IPS-15b (cell line): ENCODE measurements around the gene EVPL.
"Not testable (repeated sequence)": the region's sequence is repeated elsewhere in the genome, so short reads cannot be mapped to it uniquely, and the experiment has no call there.

ENCODE experiments used
- H3K27me3 ChIP-seq: one replicate; pipeline ENCODE4 v1.6.1; 2013; ENCODE audit warnings: low read length; ENCODE audit not compliant: control insufficient read depth, insufficient read depth
- H3K36me3 ChIP-seq: one replicate; pipeline ENCODE4 v1.6.1; 2013; ENCODE audit warnings: low read length; ENCODE audit not compliant: control insufficient read depth, insufficient read depth
- H3K4me1 ChIP-seq: one replicate; pipeline ENCODE4 v1.6.1; 2013; ENCODE audit warnings: mild to moderate bottlenecking, low read length; ENCODE audit not compliant: control insufficient read depth, insufficient read depth
- H3K4me3 ChIP-seq: one replicate; pipeline ENCODE4 v1.5.1; 2013; ENCODE audit warnings: low read depth, low read length
- H3K9ac ChIP-seq: one replicate; pipeline ENCODE4 v1.6.1; 2013; ENCODE audit warnings: low read depth, mild to moderate bottlenecking, low read length
- H3K9me3 ChIP-seq: one replicate; pipeline ENCODE4 v1.6.1; 2013; ENCODE audit warnings: mild to moderate bottlenecking, low read length; ENCODE audit not compliant: control insufficient read depth, insufficient read depth

The EVPL gene

GRCh38 chr17:75981019-75981615, 46.0 kb downstream of the EVPL start:
- H3K36me3 ChIP-seq: peaks cover 5% of the 10 kb centered on the region
- no peak overlapping the region for H3K9ac ChIP-seq
- H3K4me3 ChIP-seq: no peak overlapping the region
- peaks cover 13% of the 10 kb centered on the region for H3K4me1 ChIP-seq
- no peaks in the 10 kb centered on the region for H3K9me3 ChIP-seq
- no peaks in the 10 kb centered on the region for H3K27me3 ChIP-seq

- Histone ChIP-seq H3K36me3 (peaks cover 5% of the 10 kb centered on the region), H3K9me3 (no peaks in the 10 kb centered on the region), H3K9ac (peak overlapping the region; percentile 92), H3K4me3 (peak overlapping the region; percentile 91), H3K4me1 (peaks cover 13% of the 10 kb centered on the region), H3K27me3 (no peaks in the 10 kb centered on the region)
These were observed 46.7 kb downstream of the EVPL start for GRCh38 chr17:75980188-75981018.

GRCh38 chr17:75979705-75980187, 47.4 kb downstream of the EVPL start:
- H3K27me3 ChIP-seq: no peaks in the 10 kb centered on the region
- H3K4me3 ChIP-seq: peak overlapping the region; percentile 91
- H3K4me1 ChIP-seq: peaks cover 12% of the 10 kb centered on the region
- peaks cover 5% of the 10 kb centered on the region for H3K36me3 ChIP-seq
- H3K9me3 ChIP-seq: no peaks in the 10 kb centered on the region
- peak overlapping the region; percentile 92 for H3K9ac ChIP-seq

DNA sequence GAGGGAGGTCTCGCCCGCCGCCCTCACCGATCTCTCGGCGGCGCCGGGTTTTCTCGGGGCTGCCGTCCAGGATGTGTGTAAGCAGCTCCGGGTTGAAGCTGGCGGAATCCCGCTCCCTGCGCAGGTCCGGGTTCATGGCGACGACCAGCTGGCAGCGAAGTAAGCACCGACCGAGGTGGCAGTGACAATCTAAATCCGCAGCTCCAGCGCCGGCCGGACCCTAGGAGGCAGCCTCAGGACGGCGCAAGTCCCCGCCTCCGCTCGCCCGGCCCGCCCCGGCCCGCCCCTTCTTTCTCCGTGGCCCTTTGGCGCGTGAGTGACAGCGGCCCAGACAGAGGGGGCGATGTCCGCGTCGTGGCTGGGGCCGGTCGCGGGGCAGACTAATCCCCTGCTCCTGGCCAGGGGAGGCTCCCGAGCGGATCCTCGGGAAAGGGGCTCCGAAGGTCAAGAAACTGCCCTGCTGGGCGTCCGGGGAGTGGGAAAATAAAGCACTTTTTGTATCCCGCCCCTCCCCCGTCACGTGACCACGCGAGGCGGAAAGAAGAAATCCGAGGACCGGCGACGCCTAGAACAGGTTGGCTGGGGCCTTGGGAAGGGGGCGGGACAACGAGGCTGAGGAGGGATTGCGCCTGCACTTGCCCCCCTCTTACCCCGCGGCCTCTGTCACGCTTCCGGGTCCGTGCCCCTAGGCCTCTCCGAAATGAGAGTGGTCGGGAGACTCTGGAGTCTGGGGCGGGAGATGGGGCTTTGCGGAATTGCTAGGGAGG, 48.0 kb downstream of the EVPL start, which contains the start of the genes ACOX1 and TEN1:
Gene ACOX1, minus strand, starts transcription at position 229 of the 767 bp plus-strand sequence. Its CDS starts 93 bp downstream, at position 136.
Gene TEN1, plus strand, starts transcription at position 303 of the 767 bp plus-strand sequence. CDS start 6,953 bp downstream, outside the sequence.
- H3K4me1 ChIP-seq: peaks cover 9% of the 10 kb centered on the region

GRCh38 chr17:75976175-75976848, 50.8 kb downstream of the EVPL start:
- H3K4me3 ChIP-seq: no peak overlapping the region
- peak overlapping the region; percentile 32 for H3K9ac ChIP-seq
- peaks cover 15% of the 10 kb centered on the region for H3K36me3 ChIP-seq
- H3K9me3 ChIP-seq: no peaks in the 10 kb centered on the region
- H3K27me3 ChIP-seq: no peaks in the 10 kb centered on the region
- H3K4me1 ChIP-seq: peaks cover 2% of the 10 kb centered on the region

More for the DNA sequence above, 48.0 kb downstream of the EVPL start, which contains the start of the genes ACOX1 and TEN1:
- Histone ChIP-seq H3K36me3 (peaks cover 5% of the 10 kb centered on the region), H3K27me3 (no peaks in the 10 kb centered on the region), H3K9me3 (no peaks in the 10 kb centered on the region), H3K9ac (peak within 1 kb of the TSS; percentile 92), H3K4me3 (peak within 1 kb of the TSS; percentile 91)

DNA sequence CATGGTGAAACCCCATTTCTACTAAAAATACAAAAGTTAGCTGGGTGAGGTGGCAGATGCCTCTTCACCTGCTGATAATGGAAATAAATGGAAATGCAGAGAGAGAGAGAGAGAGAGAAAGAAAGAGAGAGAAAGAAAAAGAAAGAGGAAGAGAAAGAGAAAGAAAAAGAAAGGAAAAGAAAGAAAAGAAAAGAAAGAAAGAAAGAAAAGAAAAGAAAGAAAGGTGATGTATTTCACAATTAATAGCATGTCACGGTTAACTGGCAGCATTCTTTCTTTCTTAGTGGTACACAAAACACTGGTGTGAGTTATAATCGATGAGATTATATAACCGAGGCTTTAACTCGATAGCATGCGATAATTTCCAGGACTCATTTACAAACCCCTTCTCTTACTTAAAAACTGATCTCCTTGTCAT, 51.3 kb downstream of the EVPL start:
- Histone ChIP-seq H3K9ac (no peak overlapping the region), H3K9me3 (no peaks in the 10 kb centered on the region), H3K36me3 (peaks cover 15% of the 10 kb centered on the region), H3K4me1 (peaks cover 2% of the 10 kb centered on the region), H3K4me3 (no peak overlapping the region), H3K27me3 (no peaks in the 10 kb centered on the region)

- not testable (repeated sequence) for H3K4me3 ChIP-seq, H3K27me3 ChIP-seq, H3K9ac ChIP-seq, H3K9me3 ChIP-seq, H3K4me1 ChIP-seq
- H3K36me3 ChIP-seq: peaks cover 15% of the 10 kb centered on the region
These were observed 51.9 kb downstream of the EVPL start for GRCh38 chr17:75975187-75975586.

DNA sequence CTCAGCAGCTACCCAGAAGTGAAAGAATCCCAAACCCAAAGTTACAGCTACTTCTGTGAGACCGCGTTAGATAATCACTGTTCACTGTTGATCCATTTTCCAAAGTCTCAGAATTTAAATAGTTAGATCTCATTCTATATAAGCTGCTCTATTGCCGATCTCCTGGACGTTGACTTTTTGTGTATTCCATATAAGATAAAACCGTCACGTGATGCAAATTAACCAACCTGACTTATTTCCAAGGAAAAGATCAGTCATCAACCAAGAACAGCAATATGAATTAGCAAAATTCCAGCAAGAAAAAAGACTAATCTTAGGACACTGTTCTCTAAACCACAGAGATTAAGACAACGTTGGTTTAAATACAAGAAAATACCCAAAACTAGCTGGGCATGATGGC, 56.5 kb downstream of the EVPL start:
- no peak overlapping the region for H3K9ac ChIP-seq
- no peak overlapping the region for H3K4me3 ChIP-seq
- no peaks in the 10 kb centered on the region for H3K27me3 ChIP-seq
- peaks cover 10% of the 10 kb centered on the region for H3K36me3 ChIP-seq
- no peaks in the 10 kb centered on the region for H3K4me1 ChIP-seq
- H3K9me3 ChIP-seq: no peaks in the 10 kb centered on the region

- Histone ChIP-seq H3K4me3 (no peak overlapping the region), H3K9me3 (no peaks in the 10 kb centered on the region), H3K36me3 (peaks cover 10% of the 10 kb centered on the region), H3K9ac (no peak overlapping the region), H3K27me3 (no peaks in the 10 kb centered on the region), H3K4me1 (no peaks in the 10 kb centered on the region)
These were observed 57.0 kb downstream of the EVPL start for GRCh38 chr17:75970011-75970523.

DNA sequence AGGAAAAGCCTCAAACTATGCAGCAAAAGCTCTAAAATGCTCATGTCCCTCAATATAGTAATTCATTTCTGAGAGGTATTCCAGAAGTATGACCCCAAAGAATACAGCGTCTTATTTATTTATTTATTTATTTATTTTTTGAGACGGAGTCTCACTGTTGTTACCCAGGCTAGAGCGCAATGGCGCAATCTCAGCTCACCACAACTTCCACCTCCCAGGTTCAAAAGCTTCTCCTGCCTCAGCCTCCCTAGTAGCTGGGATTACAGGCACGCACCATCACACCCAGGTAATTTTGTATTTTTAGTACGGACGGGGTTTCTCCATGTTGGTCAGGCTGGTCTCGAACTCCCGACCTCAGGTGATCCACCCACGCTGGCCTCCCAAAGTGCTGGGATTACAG, 58.1 kb downstream of the EVPL start:
- not testable (repeated sequence) for H3K4me3 ChIP-seq, H3K9ac ChIP-seq, H3K36me3 ChIP-seq, H3K27me3 ChIP-seq, H3K4me1 ChIP-seq, H3K9me3 ChIP-seq

- Histone ChIP-seq H3K27me3 (no peaks in the 10 kb centered on the region), H3K36me3 (no peaks in the 10 kb centered on the region)
These were observed 61.6 kb downstream of the EVPL start for GRCh38 chr17:75965468-75965867.

More at GRCh38 chr17:75965468-75965867, 61.6 kb downstream of the EVPL start:
- Histone ChIP-seq H3K4me3 (no peak overlapping the region), H3K9ac (no peak overlapping the region), H3K4me1 (peaks cover 2% of the 10 kb centered on the region), H3K9me3 (no peaks in the 10 kb centered on the region)
